K562 (cell line): ENCODE results near the gene SCPEP1. TPM values are rescaled to one million over a fixed set of nuclear protein-coding genes. Genes with fewer than 3 reads are reported as not detected.

Experiments
- CTCF ChIP-seq, 3 experiments: IDR thresholded peaks in 2 of 3; conservative IDR thresholded peaks in 1 of 3; 2 replicates each; pipeline ENCODE4 v1.5.1; 2011 to 2012; ENCODE audit warnings: low read length in 3 of 3, mild to moderate bottlenecking in 3 of 3, control low read depth in 2 of 3, improper control_type of control experiment in 1 of 3, inconsistent platforms in 1 of 3, low read depth in 1 of 3, mixed read lengths in 1 of 3, moderate library complexity in 1 of 3; ENCODE audit not compliant: insufficient read depth in 2 of 3
- IRF1 ChIP-seq: sonication (generic); formaldehyde crosslinking; IDR thresholded peaks from 2 replicates; pipeline ENCODE4 v1.8.0; 2022; ENCODE audit warnings: missing genetic modification reagents, mild to moderate bottlenecking, borderline replicate concordance
- KDM4B ChIP-seq, 2 experiments: fragments of 450-650 bp in 1 of 2; sonication (generic) in 1 of 2; IDR thresholded peaks; 2 replicates each; pipeline ENCODE4 v1.6.1; 2016 to 2017; ENCODE audit warnings: borderline replicate concordance in 2 of 2, antibody characterized with exemption in 1 of 2, low read depth in 1 of 2, mild to moderate bottlenecking in 1 of 2
- NCOA2 ChIP-seq, 2 experiments: fragments of 450-650 bp; IDR thresholded peaks; 2 replicates each; pipeline ENCODE4 v1.6.1; 2018; ENCODE audit warnings: mild to moderate bottlenecking in 2 of 2, moderate library complexity in 1 of 2; ENCODE audit not compliant: partially characterized antibody in 2 of 2
- NFE2L1 ChIP-seq: fragments of 450-650 bp; IDR thresholded peaks from 2 replicates; pipeline ENCODE4 v1.6.1; 2016; ENCODE audit warnings: missing genetic modification characterization, low read depth, mild to moderate bottlenecking, missing compliant biosample characterization, moderate library complexity, borderline replicate concordance
- PBX2 ChIP-seq, 2 experiments: IDR thresholded peaks in 1 of 2; conservative IDR thresholded peaks in 1 of 2; 2 replicates each; pipeline ENCODE4 v1.6.1; 2016; ENCODE audit warnings: low read depth in 2 of 2, mild to moderate bottlenecking in 1 of 2, missing compliant biosample characterization in 1 of 2, missing genetic modification characterization in 1 of 2, moderate library complexity in 1 of 2
- POU5F1 ChIP-seq: fragments of 150-350 bp; IDR thresholded peaks from 2 replicates; pipeline ENCODE4 v1.6.1; 2014; ENCODE audit warnings: borderline replicate concordance, low read length, low read depth, mild to moderate bottlenecking; ENCODE audit not compliant: partially characterized antibody
- RAD21 ChIP-seq, 2 experiments: fragments of 250-450 bp in 1 of 2; fragments of 450-650 bp in 1 of 2; sonication (Bioruptor Pico) in 1 of 2; formaldehyde crosslinking in 1 of 2; IDR thresholded peaks in 1 of 2; conservative IDR thresholded peaks in 1 of 2; 2 replicates each; pipeline versions ENCODE4 v1.4.0 to v1.8.0; 2020 to 2022; ENCODE audit warnings: mild to moderate bottlenecking in 2 of 2, moderate library complexity in 1 of 2
- RBM34 ChIP-seq: fragments of 200-400 bp; formaldehyde crosslinking; IDR thresholded peaks from 2 replicates; pipeline ENCODE4 v1.6.1; 2018; ENCODE audit warnings: low read length, borderline replicate concordance; ENCODE audit not compliant: insufficient read depth
- SRSF7 ChIP-seq: fragments of 200-400 bp; formaldehyde crosslinking; optimal IDR thresholded peaks from 2 replicates; pipeline ENCODE3; 2017; ENCODE audit warnings: mild to moderate bottlenecking, low read depth, low read length
- TAF9B ChIP-seq: fragments of 450-650 bp; IDR thresholded peaks from 2 replicates; pipeline ENCODE4 v1.6.1; 2018; ENCODE audit warnings: mild to moderate bottlenecking; ENCODE audit not compliant: partially characterized antibody
- TFE3 ChIP-seq: fragments of 450-650 bp; formaldehyde crosslinking; IDR thresholded peaks from 2 replicates; pipeline ENCODE4 v1.4.0; 2020; ENCODE audit warnings: mild to moderate bottlenecking, mixed read lengths
- XRCC5 ChIP-seq: fragments of 200-400 bp; formaldehyde crosslinking; IDR thresholded peaks from 2 replicates; pipeline ENCODE4 v1.6.1; 2017; ENCODE audit warnings: low read depth, mild to moderate bottlenecking, low read length
- ZC3H11A ChIP-seq: IDR thresholded peaks from 2 replicates; pipeline ENCODE4 v1.6.1; 2012; ENCODE audit warnings: low read depth, low read length, improper control_type of control experiment
- ZNF778 ChIP-seq: fragments of 450-650 bp; formaldehyde crosslinking; IDR thresholded peaks from 2 replicates; pipeline ENCODE4 v1.4.0; 2020; ENCODE audit warnings: mild to moderate bottlenecking, moderate library complexity
- polyA plus RNA-seq, 8 experiments: library from polyadenylated mRNA; depleted of rRNA in 4 of 8; stranded (reverse) in 5 of 8; unstranded in 3 of 8; fragments of >200 nt; fragmentation: Nextera tagmentation in 2 of 8; fragmentation: Illumina TruSeq in 1 of 8; extraction: Ambion mirVana in 2 of 8; extraction: Trizol in 1 of 8; gene quantifications; 2 replicates each; pipeline versions ENCODE4 v1.2.1 to v1.2.3, GENCODE V29; 2011 to 2014; ENCODE audit warnings: inconsistent platforms in 1 of 8, missing spikeins in 1 of 8
- total RNA-seq, 7 experiments: library from RNA; depleted of rRNA in 6 of 7; stranded (reverse); fragments of >200 nt in 6 of 7; fragmentation: Illumina TruSeq in 2 of 7; extraction: Trizol in 2 of 7; gene quantifications; 2 replicates each; pipeline versions ENCODE4 v1.2.1 to v1.2.3, GENCODE V29; 2011 to 2021; ENCODE audit warnings: low replicate concordance in 1 of 7

Gene SCPEP1
- total and polyA plus RNA-seq, 9 of the 15 experiments (the other 6 are each of a cell fraction or from before 2014, with no cell fraction given), result 5.1 to 14.8 (median 7.2) TPM

GRCh38 chr17:57009737-57010445, 32.0 kb downstream of the SCPEP1 start (continued):
- TF ChIP-seq CTCF (IDR thresholded peaks at IDR 0.05 in 2 of 3, conservative IDR thresholded peaks at IDR 0.05 in 1 of 3; ENCODE audit: insufficient read depth in 2 of 3, low read depth in 1 of 3, low read length in 3 of 3), result peak; percentile 78 to 83 (median 81)
- no peak for TF ChIP-seq SRSF7
- no peak for TF ChIP-seq ZNF778 (CRISPR knock-in tag)
- no peak for TF ChIP-seq RBM34
- no peak for TF ChIP-seq PBX2 (CRISPR knock-in tag; IDR thresholded peaks at IDR 0.05; ENCODE audit: low read depth)
- TF ChIP-seq PBX2 (tag; conservative IDR thresholded peaks at IDR 0.05; ENCODE audit: low read depth), result peak; percentile 80
- no peak for TF ChIP-seq NFE2L1 (tag)
- no peak for TF ChIP-seq NCOA2 (IDR thresholded peaks at IDR 0.05; ENCODE audit: partially characterized antibody in 2 of 2)
- peak; percentile 46 to 84 for TF ChIP-seq RAD21 (CRISPR knock-in tag; conservative IDR thresholded peaks at IDR 0.05 in 1 of 2, IDR thresholded peaks at IDR 0.05 in 1 of 2)
- TF ChIP-seq KDM4B (IDR thresholded peaks at IDR 0.05; ENCODE audit: borderline replicate concordance in 2 of 2, low read depth in 1 of 2), result no peak
- TF ChIP-seq TAF9B, result no peak
- 0 out of 2 replicates have a peak, but pooled peaks have one; percentile 45 for TF ChIP-seq XRCC5
- TF ChIP-seq POU5F1, result no peak
- no peak for TF ChIP-seq TFE3 (CRISPR knock-in tag)
- no peak for TF ChIP-seq ZC3H11A
- TF ChIP-seq IRF1 (CRISPR knock-in tag), result no peak
